Mesendoderm (in vitro differentiated cells): Measurements from ENCODE around the gene MLH3.

Experiments used
- DNase-seq: peaks from one replicate; pipeline ENCODE4 v3.0.0; 2013
- H2AK5ac ChIP-seq: 2 replicates; pipeline ENCODE4 v1.6.1; 2013; ENCODE audit warnings: low read length, inconsistent platforms
- H2BK120ac ChIP-seq: 2 replicates; pipeline ENCODE4 v1.6.1; 2013; ENCODE audit warnings: low read depth, mild to moderate bottlenecking, low read length, moderate library complexity, mixed read lengths
- H2BK15ac ChIP-seq: replicated peaks from 2 replicates; pipeline ENCODE4 v1.6.1; 2013; ENCODE audit warnings: low read depth, mild to moderate bottlenecking, moderate library complexity
- H2BK5ac ChIP-seq: 2 replicates; pipeline ENCODE4 v1.6.1; 2013; ENCODE audit warnings: low read length, inconsistent platforms
- H3K18ac ChIP-seq: 2 replicates; pipeline ENCODE4 v1.6.1; 2013; ENCODE audit warnings: mild to moderate bottlenecking, low read length, mixed read lengths
- H3K23ac ChIP-seq: one replicate; pipeline ENCODE4 v1.6.1; 2013; ENCODE audit warnings: low read length
- H3K27ac ChIP-seq: 2 replicates; pipeline ENCODE4 v1.5.1; 2013; ENCODE audit warnings: low read depth, mild to moderate bottlenecking, inconsistent platforms, low read length, moderate library complexity
- H3K27me3 ChIP-seq: 2 replicates; pipeline ENCODE4 v1.6.1; 2013; ENCODE audit warnings: low read length, control low read depth, mild to moderate bottlenecking, inconsistent platforms; ENCODE audit not compliant: insufficient read depth, poor library complexity
- H3K36me3 ChIP-seq: 2 replicates; pipeline ENCODE4 v1.6.1; 2013; ENCODE audit warnings: low read length, inconsistent platforms; ENCODE audit not compliant: control insufficient read depth, insufficient read depth
- H3K4ac ChIP-seq: one replicate; pipeline ENCODE4 v1.6.1; 2013; ENCODE audit warnings: low read depth, mild to moderate bottlenecking, low read length, moderate library complexity
- H3K4me1 ChIP-seq: 2 replicates; pipeline ENCODE4 v1.6.1; 2013; ENCODE audit warnings: low read depth, low read length, inconsistent platforms; ENCODE audit not compliant: control insufficient read depth
- H3K4me2 ChIP-seq: 2 replicates; pipeline ENCODE4 v1.6.1; 2013; ENCODE audit warnings: low read length
- H3K4me3 ChIP-seq: 2 replicates; pipeline ENCODE4 v1.5.1; 2013; ENCODE audit warnings: mild to moderate bottlenecking, low read length
- H3K56ac ChIP-seq: one replicate; pipeline ENCODE4 v1.6.1; 2013; ENCODE audit warnings: low read length
- H3K79me1 ChIP-seq: 2 replicates; pipeline ENCODE4 v1.6.1; 2013; ENCODE audit warnings: low read length, inconsistent platforms
- H3K79me2 ChIP-seq: 2 replicates; pipeline ENCODE4 v1.6.1; 2013; ENCODE audit warnings: mild to moderate bottlenecking, low read length; ENCODE audit not compliant: control insufficient read depth, insufficient read depth
- H3K9ac ChIP-seq: 2 replicates; pipeline ENCODE4 v1.6.1; 2013; ENCODE audit warnings: low read length, inconsistent platforms
- H4K5ac ChIP-seq: one replicate; pipeline ENCODE4 v1.6.1; 2013; ENCODE audit warnings: low read length
- H4K8ac ChIP-seq: one replicate; pipeline ENCODE4 v1.6.1; 2013; ENCODE audit warnings: low read depth, mild to moderate bottlenecking, control low read depth, low read length, moderate library complexity
- WGBS: extraction: QIAGEN DNeasy Blood & Tissue Kit; methylation state at CpG from one replicate; pipeline ENCODE4 v1.1.7; 2013; ENCODE audit warnings: low lambda C conversion rate, missing lambda C conversion rate; ENCODE audit not compliant: insufficient coverage; ENCODE audit errors: extremely low coverage; 5-methylcytosine and 5-hydroxymethylcytosine counted together

MLH3 gene

DNA sequence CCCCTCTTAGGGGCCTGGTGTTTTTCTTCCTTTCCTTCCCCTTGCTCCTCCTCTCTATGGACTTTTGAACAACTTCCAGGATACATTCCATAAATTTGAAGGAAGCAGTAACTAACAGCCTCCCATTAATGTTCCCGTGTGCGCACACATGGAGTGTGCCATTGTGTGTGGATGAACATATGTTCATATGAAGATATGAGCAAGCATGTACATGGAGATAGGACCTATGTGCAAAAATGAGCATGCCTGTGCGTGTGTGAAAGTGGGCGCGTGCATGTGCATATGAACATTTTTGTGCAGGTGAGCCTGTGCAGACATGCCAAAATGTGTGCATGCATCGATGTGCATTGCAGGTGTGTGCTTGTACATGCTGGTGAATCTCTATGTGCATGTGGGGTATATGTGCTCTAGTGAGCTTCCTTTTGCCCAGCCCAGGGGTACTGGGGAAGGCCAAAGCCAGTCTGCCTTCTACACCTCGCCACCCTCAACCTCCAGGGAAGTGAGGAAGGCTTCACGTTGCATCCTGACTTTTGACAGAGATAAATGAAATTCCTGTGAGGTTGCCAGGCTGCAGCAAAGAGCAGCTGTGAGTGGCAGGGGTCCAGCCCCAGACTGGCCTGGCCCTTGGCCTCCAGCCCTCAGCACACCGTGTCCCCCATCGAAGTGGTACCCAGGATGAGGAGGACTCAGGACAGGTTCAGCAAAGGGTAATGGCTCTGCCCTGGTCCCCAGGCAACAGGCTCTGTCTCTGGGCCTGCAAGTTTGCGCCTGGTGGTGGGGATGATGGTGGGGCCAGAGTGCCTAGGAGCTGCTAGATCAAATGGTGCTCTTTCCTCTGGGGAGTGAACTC lies 74.8 kb downstream of the MLH3 start:
- H3K79me1 ChIP-seq = no peaks in the 10 kb centered on the region
- H3K27ac ChIP-seq = no peak overlapping the region
- H4K8ac ChIP-seq = no peak overlapping the region
- H2AK5ac ChIP-seq = no peak overlapping the region
- no peak overlapping the region for H3K56ac ChIP-seq
- H3K23ac ChIP-seq = no peak overlapping the region
- WGBS = no CpG with 5 or more reads among the region's 11 CpGs
- H3K4ac ChIP-seq = no peak overlapping the region
- no peak overlapping the region for H2BK5ac ChIP-seq
- no peak overlapping the region for H2BK120ac ChIP-seq
- H3K4me3 ChIP-seq = no peak overlapping the region
- H3K27me3 ChIP-seq = no peaks in the 10 kb centered on the region
- H3K18ac ChIP-seq = no peak overlapping the region
- no peak overlapping the region for H2BK15ac ChIP-seq
- no peak overlapping the region for H4K5ac ChIP-seq
- no peaks in the 10 kb centered on the region for H3K79me2 ChIP-seq
- H3K4me2 ChIP-seq = no peak overlapping the region
- H3K9ac ChIP-seq = no peak overlapping the region
- H3K4me1 ChIP-seq = peaks cover 29% of the 10 kb centered on the region
- H3K36me3 ChIP-seq = no peaks in the 10 kb centered on the region
- DNase-seq = no peak

DNA sequence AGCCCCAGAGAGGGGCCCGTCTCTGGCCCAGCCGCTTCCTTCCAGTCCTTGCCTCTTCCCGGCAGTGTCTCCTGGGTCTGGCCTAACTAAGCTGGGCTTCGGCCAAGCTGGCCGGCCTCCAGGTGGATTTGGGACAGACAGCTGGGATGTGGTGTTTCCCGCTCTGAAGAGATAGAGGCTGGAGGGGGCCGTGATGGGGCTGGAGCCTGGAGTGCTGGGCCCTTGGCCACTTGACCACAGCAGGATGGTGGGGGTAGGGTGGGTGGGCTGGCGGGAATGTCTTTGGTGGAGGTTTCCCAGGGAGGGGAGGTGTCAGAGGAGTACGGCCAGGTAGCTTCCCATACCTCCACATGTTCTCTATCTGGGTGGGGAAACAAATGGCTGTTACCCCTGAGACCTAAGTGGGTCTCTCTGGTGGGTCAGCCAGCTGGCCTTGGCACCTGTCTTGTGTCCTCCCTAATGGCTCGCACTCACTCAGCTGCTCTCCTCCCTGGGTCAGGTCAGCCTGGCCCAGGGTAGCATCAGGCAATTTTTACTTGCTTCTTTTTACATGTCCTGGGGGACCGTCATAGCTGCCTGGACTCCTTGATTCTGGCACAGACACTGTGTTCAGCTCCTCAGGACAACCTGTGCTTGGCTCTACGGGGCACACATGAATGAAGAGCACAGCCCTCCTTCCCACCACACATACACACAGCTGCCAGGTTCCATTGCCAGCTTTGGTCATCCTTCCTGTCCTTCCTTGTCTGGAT lies 76.0 kb downstream of the MLH3 start:
- no peak overlapping the region for H3K4ac ChIP-seq
- no peak overlapping the region for H3K4me3 ChIP-seq
- H2BK15ac ChIP-seq = no peak overlapping the region
- H2BK5ac ChIP-seq = no peak overlapping the region
- H3K36me3 ChIP-seq = no peaks in the 10 kb centered on the region
- H3K27ac ChIP-seq = no peak overlapping the region
- no peaks in the 10 kb centered on the region for H3K79me1 ChIP-seq
- H4K8ac ChIP-seq = no peak overlapping the region
- no peaks in the 10 kb centered on the region for H3K27me3 ChIP-seq
- H3K9ac ChIP-seq = no peak overlapping the region
- peak overlapping the region; percentile 25 for H2AK5ac ChIP-seq
- DNase-seq = no peak
- no peaks in the 10 kb centered on the region for H3K79me2 ChIP-seq
- peaks cover 20% of the 10 kb centered on the region for H3K4me1 ChIP-seq
- no peak overlapping the region for H3K56ac ChIP-seq
- H3K18ac ChIP-seq = no peak overlapping the region
- no peak overlapping the region for H3K4me2 ChIP-seq
- H3K23ac ChIP-seq = no peak overlapping the region
- WGBS = no CpG with 5 or more reads among the region's 12 CpGs
- no peak overlapping the region for H4K5ac ChIP-seq
- no peak overlapping the region for H2BK120ac ChIP-seq

DNA sequence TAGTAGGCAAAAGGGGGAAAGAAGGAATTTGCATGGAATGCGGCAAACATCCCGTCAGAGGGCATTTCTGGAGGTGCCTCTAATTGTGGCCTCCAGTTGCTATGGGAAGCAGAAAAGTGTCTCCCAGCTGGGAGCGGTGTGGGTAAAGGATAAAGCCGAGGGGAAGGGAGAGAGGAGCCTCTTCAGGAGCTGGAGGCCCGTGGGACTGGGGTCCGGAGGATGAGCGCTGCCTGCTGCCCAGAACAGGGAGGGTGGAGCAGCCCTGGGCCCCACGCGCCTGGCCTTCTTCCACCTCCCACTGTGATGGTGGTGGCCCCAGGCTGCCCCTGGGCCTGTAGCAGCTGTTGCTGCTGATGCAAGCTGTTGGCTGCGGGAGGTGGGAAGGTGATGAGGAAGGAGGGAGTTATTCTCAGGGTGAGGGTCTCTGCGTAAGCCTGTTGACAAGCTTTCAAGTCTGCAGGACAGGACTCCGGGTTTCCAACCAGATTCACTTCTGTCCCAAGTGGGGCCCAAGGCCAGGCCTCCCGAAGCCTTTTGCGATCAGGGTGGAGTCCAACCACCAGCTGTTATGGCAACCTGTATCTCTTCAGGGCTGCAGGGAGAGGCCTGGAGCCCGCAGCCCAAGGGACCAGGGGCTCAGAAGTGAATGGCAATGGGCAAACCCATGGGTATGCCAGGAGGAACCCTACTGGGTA lies 76.8 kb downstream of the MLH3 start:
- H3K27me3 ChIP-seq = no peaks in the 10 kb centered on the region
- no peak overlapping the region for H3K4me2 ChIP-seq
- no peak overlapping the region for H2BK120ac ChIP-seq
- H3K79me1 ChIP-seq = no peaks in the 10 kb centered on the region
- no peak overlapping the region for H2BK5ac ChIP-seq
- H2AK5ac ChIP-seq = no peak overlapping the region
- H3K23ac ChIP-seq = no peak overlapping the region
- H4K8ac ChIP-seq = no peak overlapping the region
- no peak overlapping the region for H4K5ac ChIP-seq
- H3K36me3 ChIP-seq = no peaks in the 10 kb centered on the region
- no peak overlapping the region for H3K27ac ChIP-seq
- DNase-seq = peak; percentile 83
- H3K79me2 ChIP-seq = no peaks in the 10 kb centered on the region
- H3K18ac ChIP-seq = no peak overlapping the region
- H3K56ac ChIP-seq = peak overlapping the region; percentile 22
- H2BK15ac ChIP-seq = no peak overlapping the region
- no peak overlapping the region for H3K4me3 ChIP-seq
- no CpG with 5 or more reads among the region's 15 CpGs for WGBS
- H3K4me1 ChIP-seq = peaks cover 13% of the 10 kb centered on the region
- no peak overlapping the region for H3K4ac ChIP-seq
- no peak overlapping the region for H3K9ac ChIP-seq

DNA sequence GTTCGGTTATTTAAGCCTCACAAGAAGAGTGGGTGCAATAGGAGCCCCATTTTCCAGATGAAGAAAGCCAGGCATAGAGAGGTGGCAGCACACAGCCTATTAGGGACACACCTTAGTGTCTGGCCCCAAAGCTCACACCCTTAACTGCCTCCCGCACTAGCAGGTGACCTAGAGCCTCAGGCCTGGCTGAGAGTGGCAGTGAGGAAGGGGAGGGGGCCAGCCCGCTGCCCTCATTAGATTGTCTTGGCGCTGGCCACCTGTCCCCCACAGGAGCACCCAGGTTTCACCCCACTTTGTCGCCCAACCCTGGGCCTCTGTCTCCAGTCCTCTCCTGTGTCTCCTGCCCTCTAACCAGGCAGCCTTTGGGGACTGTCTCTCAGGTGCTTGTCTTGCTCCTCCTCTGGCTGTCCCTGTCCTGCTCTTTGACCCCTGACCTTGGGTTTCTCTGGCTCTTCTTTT lies 77.3 kb downstream of the MLH3 start:
- Histone ChIP-seq H3K4ac (no peak overlapping the region), H3K4me1 (peaks cover 10% of the 10 kb centered on the region), H3K79me2 (no peaks in the 10 kb centered on the region), H2AK5ac (no peak overlapping the region), H3K9ac (no peak overlapping the region), H3K4me2 (no peak overlapping the region), H3K79me1 (no peaks in the 10 kb centered on the region), H3K18ac (no peak overlapping the region), H2BK120ac (no peak overlapping the region), H3K36me3 (no peaks in the 10 kb centered on the region), H4K5ac (no peak overlapping the region), H2BK15ac (no peak overlapping the region), H4K8ac (no peak overlapping the region), H3K23ac (no peak overlapping the region), H3K4me3 (no peak overlapping the region), H3K27me3 (no peaks in the 10 kb centered on the region), H2BK5ac (no peak overlapping the region), H3K27ac (no peak overlapping the region), H3K56ac (peak overlapping the region; percentile 64)
- WGBS = no CpG with 5 or more reads among the region's 5 CpGs
- no peak for DNase-seq

DNA sequence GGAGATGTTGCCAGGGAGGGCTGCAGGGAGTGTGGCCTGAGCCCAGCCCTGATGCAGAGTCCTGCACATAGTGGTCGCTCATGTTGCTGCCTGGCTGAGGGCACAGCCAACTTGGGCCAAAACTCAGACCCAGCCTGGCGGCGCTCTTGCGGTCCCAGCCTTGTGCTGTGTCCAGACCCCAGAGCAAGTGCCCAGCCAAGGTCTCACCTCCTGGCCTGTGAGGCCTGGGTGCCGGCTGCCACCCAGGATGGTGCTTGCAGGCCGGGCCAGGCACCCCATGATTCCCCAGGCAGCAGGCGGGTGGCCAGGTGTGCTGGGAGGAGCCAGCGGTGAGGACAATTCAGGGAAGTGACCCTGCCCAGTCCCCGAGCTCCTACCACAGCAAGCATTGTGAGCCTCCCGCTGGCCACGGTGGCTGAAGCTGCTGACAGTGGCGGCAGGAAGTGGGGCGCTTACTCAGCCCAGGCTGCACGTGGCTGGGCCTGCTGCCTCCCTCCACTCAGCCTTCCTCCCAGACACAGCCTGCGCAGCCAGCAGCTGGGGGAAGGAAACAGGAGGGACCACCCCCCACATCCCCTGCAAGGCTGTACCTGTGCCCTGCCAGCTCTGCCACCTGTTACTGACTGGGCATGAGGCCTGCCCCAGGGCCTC lies 78.1 kb downstream of the MLH3 start:
- Histone ChIP-seq H2BK5ac (no peak overlapping the region), H3K9ac (no peak overlapping the region), H2BK120ac (no peak overlapping the region), H2AK5ac (no peak overlapping the region), H3K27ac (no peak overlapping the region), H3K79me2 (no peaks in the 10 kb centered on the region), H2BK15ac (no peak overlapping the region), H3K56ac (peak overlapping the region; percentile 64), H3K36me3 (no peaks in the 10 kb centered on the region), H3K4ac (no peak overlapping the region), H3K4me1 (peaks cover 4% of the 10 kb centered on the region), H3K4me2 (no peak overlapping the region), H4K8ac (no peak overlapping the region), H3K23ac (no peak overlapping the region), H3K79me1 (no peaks in the 10 kb centered on the region), H4K5ac (no peak overlapping the region), H3K4me3 (no peak overlapping the region), H3K27me3 (no peaks in the 10 kb centered on the region), H3K18ac (no peak overlapping the region)
- no peak for DNase-seq
- no CpG with 5 or more reads among the region's 15 CpGs for WGBS
